Spinal cord (tissue), 10 donors: ENCODE results near the gene MS4A10. TPM values are rescaled to one million over a fixed set of nuclear protein-coding genes. Genes with fewer than 3 reads are reported as not detected.
"Not testable (repeated sequence)": the region's sequence is repeated elsewhere in the genome, so short reads cannot be mapped to it uniquely, and the experiment has no call there.

Source experiments
- DNase-seq, 6 donors: peaks; one replicate each; pipeline versions ENCODE4 v3.0.0 to v3.0.0-alpha.2; 2013 to 2015; ENCODE audit warnings: low spot score in 6 of 6, low read depth in 4 of 6
- H3K27ac ChIP-seq: one replicate; pipeline ENCODE4 v1.5.1; 2013; ENCODE audit warnings: low read depth, low read length, control low read depth
- H3K27me3 ChIP-seq: one replicate; pipeline ENCODE4 v1.6.1; 2013; ENCODE audit warnings: low read length; ENCODE audit not compliant: control insufficient read depth, insufficient read depth
- H3K36me3 ChIP-seq: one replicate; pipeline ENCODE4 v1.6.1; 2013; ENCODE audit warnings: low read length; ENCODE audit not compliant: control insufficient read depth, insufficient read depth
- H3K4me1 ChIP-seq: one replicate; pipeline ENCODE4 v1.6.1; 2013; ENCODE audit warnings: low read length; ENCODE audit not compliant: control insufficient read depth, insufficient read depth
- H3K4me3 ChIP-seq: one replicate; pipeline ENCODE4 v1.5.1; 2013; ENCODE audit warnings: low read depth, low read length, control low read depth
- H3K9me3 ChIP-seq: one replicate; pipeline ENCODE4 v1.6.1; 2013; ENCODE audit warnings: low read length; ENCODE audit not compliant: control insufficient read depth, insufficient read depth
- WGBS: methylation state at CpG from one replicate; pipeline ENCODE4 v1.1.5; 2013; ENCODE audit warnings: missing lambda C conversion rate; ENCODE audit not compliant: insufficient coverage; 5-methylcytosine and 5-hydroxymethylcytosine counted together
- polyA plus RNA-seq, 2 donors: library from polyadenylated mRNA; unstranded; fragments of 120-200 nt; gene quantifications; one replicate each; pipeline ENCODE4 v1.2.1, GENCODE V29; 2013; ENCODE audit not compliant: insufficient read length in 2 of 2
- total RNA-seq, 2 donors: library from RNA; depleted of rRNA in 1 of 2; stranded (reverse); fragments of 120-200 nt in 1 of 2; fragments of >200 nt in 1 of 2; gene quantifications; one replicate each; pipeline versions ENCODE4 v1.2.3 to v1.2.4, GENCODE V29; 2013 to 2014
- donor health status: healthy.

The MS4A10 gene
- total and polyA plus RNA-seq, 4 donors, result not detected

DNA sequence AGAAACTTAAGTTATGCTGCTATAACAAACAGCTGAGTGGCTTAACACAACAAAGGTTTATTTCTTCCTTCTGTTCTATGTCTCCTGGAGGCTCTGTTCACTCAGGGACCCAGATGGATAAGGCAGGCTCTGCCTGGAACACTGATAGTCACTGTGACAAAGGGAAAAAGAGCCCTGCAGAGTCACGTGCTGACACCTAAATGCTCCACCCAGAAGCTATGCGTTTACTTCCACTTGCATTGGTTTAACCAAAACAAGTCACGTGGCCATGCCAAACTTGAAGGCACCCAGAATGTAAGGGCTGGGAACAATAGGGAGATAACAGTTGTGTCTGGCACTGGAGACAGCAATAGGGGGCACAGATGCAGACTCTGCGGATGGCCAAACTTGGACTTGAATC lies 31.8 kb upstream of the MS4A10 start:
- H3K27me3 ChIP-seq, result no peaks in the 10 kb centered on the region
- no peaks in the 10 kb centered on the region for H3K9me3 ChIP-seq
- WGBS, result 71% methylated on average over 3 of the region's 4 CpGs
- no peaks in the 10 kb centered on the region for H3K4me1 ChIP-seq
- no peak overlapping the region for H3K27ac ChIP-seq
- H3K36me3 ChIP-seq, result no peaks in the 10 kb centered on the region
- no peak for DNase-seq
- H3K4me3 ChIP-seq, result no peak overlapping the region

DNA sequence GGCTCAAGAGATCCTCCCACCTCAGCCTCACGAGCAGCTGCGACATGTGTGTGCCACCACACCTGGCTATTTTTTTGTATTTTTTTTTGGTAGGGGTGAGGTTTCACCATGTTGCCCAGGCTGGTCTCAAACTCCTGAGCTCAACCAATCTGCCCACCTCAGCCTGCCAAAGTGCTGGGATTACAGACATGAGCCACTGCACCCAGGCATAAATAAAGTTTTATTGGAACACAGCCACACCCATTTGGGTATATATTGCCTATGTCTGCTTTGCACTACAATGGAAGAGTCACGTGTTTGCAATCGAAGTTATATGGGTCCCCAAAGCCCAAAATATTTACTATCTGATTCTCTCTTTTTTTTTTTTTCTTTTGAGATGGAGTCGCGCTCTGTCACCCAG lies 30.2 kb upstream of the MS4A10 start:
- H3K4me1 ChIP-seq, result no peaks in the 10 kb centered on the region
- no peak overlapping the region for H3K27ac ChIP-seq
- 100% methylated on average over 2 of the region's 6 CpGs for WGBS
- no peaks in the 10 kb centered on the region for H3K27me3 ChIP-seq
- no peaks in the 10 kb centered on the region for H3K9me3 ChIP-seq
- H3K4me3 ChIP-seq, result no peak overlapping the region
- H3K36me3 ChIP-seq, result no peaks in the 10 kb centered on the region
- DNase-seq, result no peak

DNA sequence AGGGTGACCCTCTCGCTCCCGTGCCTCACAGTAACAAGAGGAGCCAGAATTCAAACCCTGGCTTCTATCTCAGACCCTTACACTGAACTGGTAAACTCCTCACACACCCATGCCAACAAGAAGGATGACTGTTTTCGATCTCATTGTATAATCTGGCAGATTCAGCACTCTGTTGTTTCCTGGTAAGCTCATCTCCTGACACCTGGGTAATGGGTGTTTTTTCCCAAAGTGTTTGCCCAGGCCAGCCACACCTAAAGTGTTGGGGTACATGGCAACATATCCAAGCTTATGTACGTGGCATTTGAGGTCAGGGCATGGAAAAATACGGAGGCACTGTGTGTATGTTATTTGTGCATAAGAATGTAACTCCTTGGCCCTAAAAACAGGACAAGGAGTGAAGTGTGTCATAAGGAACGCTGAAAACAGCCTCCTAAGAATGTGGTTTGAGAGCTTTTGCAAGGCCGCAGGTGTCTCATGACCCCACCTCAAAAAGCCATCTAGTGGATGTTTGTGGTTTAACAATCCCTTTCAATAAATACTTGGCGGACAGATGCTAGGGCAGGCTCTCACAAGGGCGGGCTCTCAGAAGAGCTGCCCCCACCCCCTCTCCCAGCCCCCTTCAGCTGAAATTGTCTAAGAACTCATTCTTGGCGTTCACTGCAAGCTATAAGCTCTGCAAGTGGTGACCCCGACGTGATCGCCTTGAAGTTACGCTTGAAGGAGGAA lies 28.7 kb upstream of the MS4A10 start, which contains the start of gene MS4A15:
MS4A15 (plus strand) TSS at position 561 of the 726 bp plus-strand sequence. CDS start 6,867 bp downstream, outside the sequence.
- no peak within 1 kb of the TSS for H3K4me3 ChIP-seq
- DNase-seq, result no peak
- 59% methylated on average over 8 of the region's 14 CpGs for WGBS
- H3K27me3 ChIP-seq, result no peaks in the 10 kb centered on the region
- H3K9me3 ChIP-seq, result no peaks in the 10 kb centered on the region
- no peaks in the 10 kb centered on the region for H3K36me3 ChIP-seq
- no peaks in the 10 kb centered on the region for H3K4me1 ChIP-seq
- no peak within 1 kb of the TSS for H3K27ac ChIP-seq

DNA sequence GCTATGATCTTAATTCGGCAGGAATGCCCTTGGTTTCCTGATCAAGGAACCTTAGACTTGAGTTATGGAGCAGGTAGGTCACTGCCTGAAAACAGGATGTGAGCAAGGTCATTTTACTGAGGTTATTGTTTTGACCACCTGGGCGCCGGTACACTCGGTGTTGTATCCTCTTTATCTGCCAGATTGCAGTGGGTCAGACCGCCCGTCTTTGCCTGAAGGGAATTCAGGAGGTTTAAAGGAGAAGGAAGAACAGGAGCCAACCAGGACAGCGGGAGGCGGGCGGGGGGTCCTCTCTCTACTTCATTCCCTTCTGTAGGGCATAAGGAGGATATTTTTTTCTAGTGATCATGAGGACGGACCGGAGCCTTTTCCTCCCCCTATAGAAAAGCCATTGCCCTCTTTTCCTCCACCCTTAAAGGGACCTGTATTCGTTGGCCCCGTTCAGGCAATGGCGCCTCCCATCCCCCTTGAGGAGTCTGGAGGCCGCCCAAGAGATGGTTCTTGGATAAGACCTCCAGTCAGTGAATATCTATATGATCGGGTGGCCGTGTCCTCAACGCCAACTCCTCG lies 27.8 kb upstream of the MS4A10 start:
- Histone ChIP-seq H3K27me3 (no peaks in the 10 kb centered on the region), H3K36me3 (no peaks in the 10 kb centered on the region), H3K4me3 (no peak overlapping the region), H3K4me1 (no peaks in the 10 kb centered on the region), H3K27ac (no peak overlapping the region), H3K9me3 (no peaks in the 10 kb centered on the region)
- 94% methylated on average over 14 of the region's 19 CpGs for WGBS
- no peak for DNase-seq

DNA sequence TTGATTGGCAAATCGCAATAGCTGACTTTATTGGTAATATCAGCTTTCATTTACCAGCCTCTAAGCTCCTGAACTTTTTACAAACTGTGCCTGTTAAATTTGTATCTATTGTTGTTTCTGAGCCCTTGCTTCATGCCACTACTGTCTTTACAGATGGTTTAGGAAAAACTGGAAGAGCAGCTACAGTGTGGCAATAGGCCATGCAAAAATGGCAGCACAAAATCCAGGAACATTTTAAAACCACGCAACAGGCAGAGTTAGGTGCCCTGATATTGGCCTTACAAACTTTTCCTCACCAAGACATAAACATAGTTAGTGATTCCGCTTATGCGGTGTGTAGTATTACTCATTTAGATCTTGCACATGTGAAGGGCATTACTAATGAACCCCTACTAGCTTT lies 26.5 kb upstream of the MS4A10 start:
- not testable (repeated sequence) for H3K36me3 ChIP-seq, H3K27ac ChIP-seq, DNase-seq, H3K9me3 ChIP-seq, H3K4me1 ChIP-seq, H3K27me3 ChIP-seq, H3K4me3 ChIP-seq
- WGBS, result no CpG with 5 or more reads among the region's 4 CpGs

DNA sequence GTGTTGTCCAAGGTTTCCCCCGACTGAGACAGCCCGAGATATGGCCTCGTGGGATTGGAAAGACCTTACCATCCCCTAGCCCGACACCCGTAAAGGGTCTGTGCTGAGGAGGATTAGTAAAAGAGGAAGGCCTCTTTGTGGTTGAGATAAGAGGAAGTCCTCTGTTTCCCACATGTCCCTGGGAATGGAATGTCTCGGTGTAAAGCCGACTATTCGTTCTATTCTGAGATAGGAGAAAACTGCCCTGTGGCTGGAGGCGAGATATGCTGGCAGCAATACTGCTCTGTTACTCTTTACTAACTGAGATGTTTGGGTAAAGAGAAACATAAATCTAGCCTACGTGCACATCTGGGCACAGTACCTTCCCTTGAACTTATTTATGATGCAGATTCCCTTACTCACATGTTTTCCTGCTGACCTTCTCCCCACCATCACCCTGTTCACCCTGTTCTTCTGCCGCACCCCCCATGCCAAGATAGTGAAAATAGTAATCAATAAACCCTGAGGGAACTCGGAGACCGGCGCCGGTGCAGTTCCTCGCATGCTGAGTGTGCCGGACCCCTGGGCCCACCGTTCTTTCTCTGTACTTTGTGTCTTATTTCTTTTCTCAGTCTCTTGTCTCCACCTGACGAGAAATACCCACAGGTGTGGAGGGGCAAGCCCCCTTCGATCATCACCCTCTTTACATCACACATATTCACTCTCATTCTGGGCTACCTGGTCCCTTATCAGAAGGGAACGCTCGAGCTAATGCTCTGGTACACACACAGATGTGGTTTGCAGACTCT lies 25.5 kb upstream of the MS4A10 start:
- WGBS, result 91% methylated on average over 13 of the region's 22 CpGs
- not testable (repeated sequence) for DNase-seq, H3K27ac ChIP-seq, H3K4me3 ChIP-seq, H3K9me3 ChIP-seq, H3K4me1 ChIP-seq, H3K27me3 ChIP-seq, H3K36me3 ChIP-seq

DNA sequence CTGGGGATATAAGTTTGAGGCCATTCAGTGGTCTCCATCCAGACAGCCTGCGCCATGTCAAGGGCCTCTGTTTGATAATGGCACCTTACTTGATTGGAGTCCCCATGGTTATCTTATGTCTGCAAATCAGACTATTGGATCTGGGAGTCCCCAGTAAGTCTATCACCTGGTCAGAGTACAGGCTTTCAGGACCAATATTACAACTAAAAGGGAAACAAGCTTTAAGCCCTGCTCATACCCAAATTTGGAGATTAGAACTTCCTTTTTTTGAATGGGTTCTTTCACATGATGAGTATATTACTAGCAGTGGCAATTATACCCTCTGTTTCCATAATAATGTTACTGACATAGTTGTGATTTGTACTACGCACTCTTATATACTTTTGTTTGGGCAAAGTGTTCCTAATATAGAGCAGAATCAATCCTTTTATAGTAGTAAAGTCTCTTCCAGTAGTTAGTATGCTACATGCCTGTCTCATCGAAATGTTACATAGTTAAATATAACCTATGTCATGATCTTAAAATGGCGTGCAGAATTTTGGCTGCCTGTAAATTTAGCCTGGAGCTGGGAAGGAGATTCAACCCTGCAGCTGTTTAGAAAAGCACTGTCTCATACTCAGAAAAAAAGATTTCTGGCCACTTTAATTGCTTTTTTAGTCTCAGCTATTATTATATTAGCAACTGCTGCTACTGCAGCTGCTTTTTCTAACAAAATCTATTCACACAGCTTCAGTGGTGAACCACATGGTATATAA lies 23.5 kb upstream of the MS4A10 start:
- H3K36me3 ChIP-seq, result no peaks in the 10 kb centered on the region
- H3K9me3 ChIP-seq, result no peaks in the 10 kb centered on the region
- H3K27me3 ChIP-seq, result no peaks in the 10 kb centered on the region
- WGBS, result 100% methylated on average over 1 of the region's 4 CpGs
- H3K27ac ChIP-seq, result no peak overlapping the region
- no peak for DNase-seq
- no peaks in the 10 kb centered on the region for H3K4me1 ChIP-seq
- H3K4me3 ChIP-seq, result no peak overlapping the region

DNA sequence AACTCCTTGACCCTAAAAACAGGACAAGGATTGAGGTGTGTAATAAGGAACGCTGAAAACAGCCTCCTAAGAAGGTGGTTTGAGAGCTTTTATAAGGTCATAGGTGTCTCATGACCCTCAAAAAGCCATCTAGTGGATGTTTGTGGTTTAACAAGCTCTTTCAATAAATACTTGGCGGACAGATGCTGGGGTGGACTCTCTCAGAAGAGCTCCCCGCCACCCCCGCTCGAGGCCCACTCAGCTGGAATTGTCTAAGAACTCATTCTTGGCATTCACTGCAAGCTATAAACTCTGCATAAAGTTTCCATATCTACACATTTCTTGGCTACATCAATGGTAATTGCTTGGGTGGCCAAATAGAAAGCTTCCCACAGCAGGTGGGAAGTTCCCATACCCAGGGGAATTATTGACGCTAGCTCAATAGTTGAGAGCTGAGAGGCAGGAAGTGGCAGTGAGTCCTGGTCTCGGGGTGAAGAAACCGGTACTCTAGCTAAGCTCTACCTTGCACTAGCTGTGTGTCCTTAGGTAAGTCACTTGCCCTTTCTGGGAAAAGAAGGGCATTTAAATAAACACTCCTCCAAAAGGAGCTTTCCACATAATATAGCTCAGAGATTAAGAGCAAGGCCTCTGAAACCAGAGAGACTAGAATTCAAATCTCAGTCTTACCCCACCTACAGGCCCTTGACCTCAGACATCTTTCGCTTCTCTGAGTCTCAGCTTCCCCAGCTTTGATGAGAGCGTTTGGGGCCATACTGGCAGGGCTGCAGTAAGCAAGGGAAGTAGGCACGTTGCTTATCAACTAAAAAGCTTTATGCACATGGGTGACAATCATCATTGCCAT lies 22.1 kb upstream of the MS4A10 start:
- Histone ChIP-seq H3K4me3 (no peak overlapping the region), H3K27ac (no peak overlapping the region), H3K27me3 (no peaks in the 10 kb centered on the region), H3K36me3 (no peaks in the 10 kb centered on the region), H3K4me1 (no peaks in the 10 kb centered on the region), H3K9me3 (no peaks in the 10 kb centered on the region)
- 77% methylated on average over 6 of the region's 11 CpGs for WGBS
- peak in 1 of 6 donors; percentile 15 for DNase-seq
